GM20431 (cell line): ENCODE measurements around the gene SIGLECL1.

Experiments
- in situ Hi-C: fragments of 300-500 bp; cut with MseI, MboI; formaldehyde crosslinking; loops from one replicate; pipeline ENCODE4 v1.15.0; 2020; ENCODE audit warnings: low sequenced_read_pairs; ENCODE audit not compliant: unreplicated experiment

The SIGLECL1 gene

DNA sequence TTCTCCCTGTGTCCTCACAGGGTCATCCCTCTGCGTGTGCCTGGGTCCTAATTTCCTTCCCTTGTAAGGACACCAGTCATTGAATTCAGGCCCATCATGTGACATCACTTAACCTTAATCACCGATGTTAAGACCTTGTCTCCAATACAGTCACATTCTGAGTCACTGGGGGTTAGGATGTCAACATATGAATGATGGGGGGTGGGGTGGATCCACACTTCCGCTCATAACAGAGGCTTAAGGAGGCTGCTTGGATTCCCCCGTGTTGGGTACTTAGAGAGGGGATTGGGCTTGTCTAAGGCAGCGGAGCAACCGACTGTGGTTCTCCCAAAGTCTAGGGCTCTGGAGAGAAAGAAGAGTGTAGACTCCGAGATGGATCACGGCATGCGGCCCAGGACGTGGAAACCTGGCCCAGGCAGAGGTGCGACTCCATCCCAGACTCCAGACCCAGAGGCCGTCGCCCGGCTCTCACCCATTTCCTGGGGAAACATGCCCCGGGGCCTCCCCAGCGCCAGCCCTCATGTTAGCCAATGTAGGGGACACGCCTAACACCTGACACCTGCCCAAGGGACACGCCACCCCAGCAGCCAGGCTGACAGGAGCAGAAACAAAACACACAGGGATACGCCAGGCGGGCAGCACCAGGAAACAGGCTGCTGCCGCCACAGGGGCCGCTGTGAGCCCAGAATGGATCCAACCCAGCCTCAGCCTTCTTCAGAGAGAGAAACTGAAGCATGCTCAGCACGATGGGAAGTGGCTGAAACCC lies 43.5 kb downstream of the SIGLECL1 start:
- in situ Hi-C loops: no loop called here

DNA sequence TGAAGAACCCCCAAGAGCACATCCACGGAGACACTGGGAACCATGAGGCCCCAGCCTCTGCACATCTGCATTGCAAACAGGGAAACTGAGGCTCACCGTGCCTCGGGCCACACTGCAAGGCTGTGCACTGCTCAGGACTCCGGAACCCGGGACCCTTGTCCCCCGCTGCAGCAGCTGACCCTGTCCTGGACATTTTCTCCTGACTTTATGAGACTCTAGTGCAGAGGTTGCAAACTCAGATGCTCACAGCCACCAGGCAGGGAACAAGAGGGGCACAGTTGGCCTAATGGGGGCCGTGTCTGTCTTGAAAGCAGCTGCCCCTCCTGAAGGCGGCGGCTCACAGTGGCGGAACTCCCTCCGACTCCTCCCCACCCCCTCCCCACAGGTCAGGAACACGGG lies 44.1 kb downstream of the SIGLECL1 start:
- in situ Hi-C loops: no loop called here

DNA sequence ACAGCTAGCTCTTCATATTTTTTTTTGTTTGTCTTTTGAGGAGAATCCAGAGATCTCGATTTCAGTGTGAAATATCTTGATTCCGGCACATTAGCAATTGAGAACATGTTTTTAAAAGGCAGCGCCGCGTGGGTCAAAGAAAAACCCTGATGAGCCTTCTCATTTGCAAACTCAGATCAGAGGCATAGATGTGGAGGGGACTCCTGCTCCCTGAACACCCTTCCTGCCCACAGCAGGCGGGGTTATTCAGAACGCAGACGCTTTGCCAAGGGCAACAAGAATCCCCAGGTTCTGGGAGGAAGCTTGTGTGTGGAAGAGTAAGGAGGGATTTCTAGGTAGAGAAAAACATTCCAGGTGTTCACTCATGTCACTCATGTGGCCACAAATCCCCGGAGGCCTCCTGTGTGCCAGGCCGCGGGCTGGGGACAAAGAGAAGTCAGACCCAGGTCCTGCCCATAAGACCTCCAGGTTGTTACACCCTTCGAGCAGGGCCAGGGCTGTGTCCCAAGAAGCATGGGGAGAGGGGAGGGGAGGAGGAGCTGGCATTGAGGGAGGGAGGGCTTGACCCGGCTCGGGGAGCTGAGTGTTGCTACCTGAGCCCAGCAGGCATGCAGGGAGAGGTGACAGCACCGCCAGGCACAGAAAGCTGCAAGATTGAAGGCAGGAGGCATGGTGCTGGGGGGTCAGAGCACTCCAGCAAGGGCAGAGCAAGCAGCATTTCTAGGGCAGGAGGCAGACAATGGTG lies 44.7 kb downstream of the SIGLECL1 start:
- in situ Hi-C loops: no loop called here

DNA sequence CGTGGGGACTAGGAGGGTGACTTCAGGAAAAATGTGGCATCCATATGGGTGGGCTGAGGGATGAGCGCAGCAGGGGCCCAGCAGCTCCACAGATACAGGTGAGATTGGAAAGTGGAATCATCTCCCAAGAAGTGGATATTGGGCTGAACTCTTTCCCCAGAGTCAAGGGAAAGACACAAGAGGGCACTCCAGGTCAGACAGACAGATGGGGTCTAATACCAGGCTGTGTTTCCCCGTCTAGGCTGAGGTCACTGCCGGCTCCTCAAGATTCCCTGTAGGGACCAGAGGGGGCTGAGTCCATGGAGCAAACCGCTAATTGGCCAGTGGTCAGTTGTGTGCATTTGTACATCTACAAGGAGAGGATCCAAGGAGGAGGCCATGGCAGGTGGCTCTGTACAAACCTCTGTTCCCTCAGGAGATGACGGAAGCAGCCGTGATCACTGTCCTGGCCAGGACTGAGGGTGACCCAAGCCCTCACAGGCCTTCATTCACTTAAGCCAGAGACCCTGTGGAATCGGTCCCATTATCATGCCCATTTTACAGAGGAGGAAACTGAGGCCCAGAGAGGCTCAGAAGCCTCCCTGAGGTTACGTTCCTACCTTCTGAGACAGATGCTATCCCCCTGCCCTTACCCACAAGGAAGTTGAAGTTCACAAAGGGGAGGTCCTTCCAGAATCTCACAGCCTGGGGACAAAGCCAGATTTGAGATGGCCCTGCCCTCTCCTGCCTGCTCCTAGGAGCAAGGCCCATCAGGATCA lies 45.6 kb downstream of the SIGLECL1 start:
- in situ Hi-C loops: no loop called here

DNA sequence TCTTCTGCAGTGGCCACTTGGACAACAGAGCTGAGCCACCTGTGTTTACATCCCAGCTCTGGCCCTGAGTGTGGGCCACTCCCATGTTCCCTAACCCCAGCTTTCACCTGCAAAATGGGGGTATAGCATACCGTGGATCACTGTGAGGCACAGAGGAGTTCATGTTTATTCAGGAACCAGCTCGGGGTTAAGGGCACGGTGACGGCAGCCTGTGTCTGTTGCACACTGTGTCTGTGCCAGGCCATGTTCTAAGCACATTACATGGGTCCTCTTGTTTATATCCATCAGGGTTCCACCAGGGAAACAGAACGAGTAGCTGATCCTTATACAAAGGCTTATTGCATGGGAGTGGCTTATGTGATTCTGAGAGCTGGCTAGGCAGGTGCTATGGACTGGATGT lies 46.5 kb downstream of the SIGLECL1 start:
- in situ Hi-C loops: no loop called here

DNA sequence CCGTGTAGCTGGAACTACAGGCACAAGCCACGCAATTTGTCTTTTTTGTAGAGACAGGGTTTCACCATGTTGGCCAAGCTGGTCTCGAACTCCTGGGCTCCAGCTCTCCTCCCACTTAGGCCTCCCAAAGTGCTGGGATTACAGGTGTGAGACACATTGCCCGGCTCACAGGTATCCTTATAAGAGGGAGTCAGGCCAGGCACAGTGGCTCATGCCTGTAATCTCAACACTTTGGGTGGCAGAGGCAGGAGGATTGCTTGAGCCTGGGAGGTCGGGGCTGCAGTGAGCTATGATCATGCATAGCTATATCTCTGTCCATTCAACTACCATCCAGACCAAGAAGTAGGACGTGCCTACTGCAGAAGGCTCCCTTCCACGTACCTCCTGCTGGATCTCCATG lies 50.4 kb downstream of the SIGLECL1 start:
- in situ Hi-C loops: no loop called here

DNA sequence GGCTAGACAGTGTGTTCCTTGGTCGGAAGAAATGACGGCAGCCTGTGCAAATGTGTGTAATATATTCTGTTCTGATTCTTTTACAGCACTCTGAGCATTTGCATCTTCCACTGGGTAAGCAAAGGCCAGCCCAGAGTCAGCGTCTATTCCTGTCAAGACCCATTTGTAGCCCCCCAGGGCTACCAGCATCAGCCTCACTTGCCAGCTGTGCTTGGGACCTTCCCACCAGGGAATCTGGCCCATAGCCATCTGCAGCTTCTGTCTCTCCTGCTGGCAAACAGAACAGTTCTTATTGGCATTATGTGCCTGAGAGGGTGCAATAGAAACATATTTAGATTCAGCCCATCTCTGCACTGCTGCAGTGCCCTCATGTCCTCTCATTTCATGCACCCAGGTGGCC lies 54.6 kb downstream of the SIGLECL1 start:
- in situ Hi-C loops: no loop called here

DNA sequence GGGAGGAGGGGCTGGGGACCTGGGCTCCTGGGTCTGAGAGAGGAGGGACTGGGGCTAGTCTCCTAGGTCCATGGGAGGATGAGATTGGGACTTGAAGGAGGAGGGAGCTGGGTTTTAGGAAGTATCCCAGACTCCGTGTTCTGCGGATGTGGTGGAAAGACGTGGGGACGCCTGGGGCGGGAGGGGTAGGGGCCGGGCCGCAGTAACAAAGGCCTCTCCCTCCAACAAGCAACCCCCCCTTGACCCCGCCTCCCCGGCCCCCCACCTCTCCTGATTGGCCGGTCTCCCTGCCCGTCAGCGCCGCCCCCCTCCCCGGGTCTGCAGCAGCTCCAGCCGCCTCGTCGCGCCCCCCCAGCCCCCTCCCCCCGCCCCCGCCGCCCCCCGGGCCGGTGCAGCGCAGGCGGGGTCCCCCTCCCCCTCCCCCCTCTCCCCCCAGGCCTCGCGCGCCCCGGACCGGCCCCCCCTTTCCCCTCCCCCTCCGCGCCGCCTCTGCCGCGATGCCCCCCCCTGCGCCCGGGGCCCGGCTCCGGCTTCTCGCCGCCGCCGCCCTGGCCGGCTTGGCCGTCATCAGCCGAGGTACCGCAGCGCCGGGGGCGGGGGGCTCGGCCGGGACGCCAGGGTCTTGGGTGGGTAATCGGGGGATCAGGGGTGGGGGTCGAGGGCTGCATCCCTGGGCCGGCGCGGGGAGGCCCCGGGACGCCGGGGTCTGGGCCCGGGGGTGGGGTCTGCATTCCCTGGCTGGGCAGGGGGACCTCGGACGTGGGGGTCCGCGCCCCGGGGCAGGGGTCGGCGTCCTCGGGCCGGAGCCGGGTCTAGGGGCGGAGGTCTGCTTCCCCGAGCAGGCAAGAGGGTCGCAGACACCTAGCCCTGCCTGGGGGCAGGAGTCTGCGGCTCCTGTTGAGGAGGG lies 60.7 kb downstream of the SIGLECL1 start, which contains the start of gene IGLON5:
Gene IGLON5, plus strand, starts transcription at position 294 of the 907 bp plus-strand sequence. Its CDS starts 204 bp downstream, at position 498.
- in situ Hi-C loops: no loop called here

DNA sequence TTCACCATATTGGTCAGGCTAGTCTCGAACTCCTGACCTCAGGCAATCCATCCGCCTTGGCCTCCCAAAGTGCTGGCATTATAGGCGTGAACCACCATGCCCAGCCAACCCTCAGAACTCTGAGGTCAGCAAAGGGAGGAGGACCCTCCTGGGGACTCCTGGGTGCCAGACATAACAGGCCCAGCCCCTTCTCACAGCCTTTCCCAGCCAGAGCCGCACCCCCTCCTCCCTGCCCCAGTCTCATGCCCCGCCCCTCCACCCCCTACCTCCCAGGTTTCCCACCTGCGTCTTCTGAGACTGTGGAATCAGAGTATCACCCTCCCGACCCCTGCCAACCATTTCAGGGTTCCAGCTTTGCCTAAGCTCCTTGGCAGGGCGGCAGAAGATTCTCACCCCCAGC lies 65.8 kb downstream of the SIGLECL1 start:
- in situ Hi-C loops: no loop called here

DNA sequence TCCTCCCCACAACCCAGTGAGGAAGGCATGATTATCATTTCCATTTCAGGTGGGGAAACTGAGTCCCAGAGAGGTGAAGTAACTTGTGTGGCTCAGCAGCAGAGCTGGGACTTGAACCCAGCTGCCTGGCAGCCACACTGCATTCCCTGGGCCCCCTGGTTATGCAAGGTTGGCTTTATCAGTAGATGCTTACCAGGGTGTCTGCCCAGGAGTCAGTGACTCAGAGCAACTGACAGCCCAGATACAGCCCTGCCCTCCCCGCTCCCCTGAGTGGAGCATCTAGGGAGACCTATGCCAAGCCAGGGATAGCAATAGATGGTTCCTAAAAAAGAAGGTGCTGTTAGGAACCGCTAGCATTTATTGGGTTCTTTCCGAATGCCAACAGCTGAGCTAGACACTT lies 66.5 kb downstream of the SIGLECL1 start:
- in situ Hi-C loops: no loop called here

DNA sequence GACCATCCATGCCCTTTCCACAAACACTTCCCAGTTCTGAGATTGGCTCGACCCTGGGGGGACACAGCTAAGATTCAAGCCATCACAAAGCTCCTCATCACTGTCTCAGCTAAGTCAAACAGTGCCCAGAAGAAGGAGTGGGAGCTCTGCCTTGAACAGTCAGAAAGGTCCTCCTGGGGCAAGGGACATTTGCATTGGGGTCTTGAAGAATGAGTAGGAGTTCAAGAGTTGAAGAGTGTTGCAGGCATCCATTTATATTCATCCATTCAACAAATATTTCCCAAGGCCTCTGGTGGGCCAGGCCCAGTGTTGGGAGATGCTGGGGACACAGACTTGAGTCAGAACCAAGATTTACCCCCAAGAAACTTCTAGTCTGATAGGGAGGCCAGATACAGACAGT lies 67.1 kb downstream of the SIGLECL1 start:
- in situ Hi-C loops: no loop called here
